SKM-1 (cell line): ENCODE data around the gene TLE3.

Source experiments
- DNase-seq: peaks from one replicate; lab custom pipeline; 2025; ENCODE audit not compliant: unreplicated experiment; lab: John Stamatoyannopoulos, UW

The TLE3 gene

DNA sequence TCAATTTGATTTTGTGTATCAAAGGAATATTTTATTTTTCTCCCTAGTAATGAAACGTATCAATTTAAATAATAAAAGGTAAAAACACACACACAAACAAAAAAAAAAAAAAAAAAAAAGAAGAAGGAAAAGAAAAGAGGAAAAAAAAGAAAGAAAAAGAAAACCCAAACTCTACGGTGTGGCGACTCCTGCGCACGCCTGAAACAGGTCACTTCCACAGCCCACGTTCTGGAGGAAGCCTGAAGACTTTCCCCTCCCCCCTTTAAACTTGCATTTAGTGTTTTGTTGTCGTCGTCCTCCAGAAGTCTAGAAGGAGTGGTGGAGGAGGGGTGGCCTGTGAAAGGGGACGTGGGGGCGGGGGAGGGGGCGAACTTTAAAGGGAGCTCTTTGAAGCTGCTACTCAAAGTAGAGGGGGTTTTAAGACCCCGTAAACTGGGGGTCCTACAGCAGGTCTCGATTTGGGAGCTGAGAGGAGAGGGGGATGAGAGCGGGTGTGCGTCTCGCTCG, 2.3 kb upstream of the TLE3 start:
- peak; percentile 17 for DNase-seq

DNA sequence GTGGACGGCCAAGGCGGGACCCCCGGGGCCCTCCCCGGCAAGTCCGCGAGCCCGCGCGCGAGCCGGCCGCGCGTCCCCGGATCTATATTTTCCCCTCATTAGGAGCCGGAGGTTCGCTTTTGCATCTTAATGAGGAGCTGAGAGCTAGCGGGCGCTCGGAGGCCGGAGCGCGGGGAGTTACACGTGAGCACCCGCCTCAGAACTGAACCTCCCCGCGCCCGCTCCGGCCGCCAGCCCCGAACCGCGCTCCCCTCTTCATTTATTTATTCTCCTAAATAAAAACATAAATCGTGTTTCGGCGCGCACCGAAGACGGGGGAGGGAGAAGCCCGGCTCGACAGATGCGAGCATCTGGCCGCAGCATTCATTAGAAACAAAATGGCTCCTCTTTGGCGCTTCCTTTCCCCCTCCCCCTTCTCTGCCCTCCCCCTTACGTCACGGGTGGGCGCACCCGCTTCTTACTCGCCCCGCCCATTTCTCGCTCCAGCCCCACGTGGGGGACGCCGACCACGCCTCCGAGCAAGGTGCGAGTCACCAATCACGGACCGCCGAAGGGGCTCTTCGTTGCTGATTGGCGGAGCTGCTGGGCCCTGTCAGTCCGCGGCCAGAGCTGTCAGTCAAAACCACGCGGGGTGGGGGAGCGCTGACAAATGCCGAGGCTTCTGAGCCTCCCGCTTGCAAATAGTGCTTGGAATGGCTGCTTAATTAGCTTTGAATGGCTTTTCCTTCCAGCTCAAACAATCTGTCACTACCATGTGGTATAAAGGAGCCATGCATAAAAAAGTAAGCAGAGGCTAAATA, 1.6 kb upstream of the TLE3 start:
- peak; percentile 97 for DNase-seq

DNA sequence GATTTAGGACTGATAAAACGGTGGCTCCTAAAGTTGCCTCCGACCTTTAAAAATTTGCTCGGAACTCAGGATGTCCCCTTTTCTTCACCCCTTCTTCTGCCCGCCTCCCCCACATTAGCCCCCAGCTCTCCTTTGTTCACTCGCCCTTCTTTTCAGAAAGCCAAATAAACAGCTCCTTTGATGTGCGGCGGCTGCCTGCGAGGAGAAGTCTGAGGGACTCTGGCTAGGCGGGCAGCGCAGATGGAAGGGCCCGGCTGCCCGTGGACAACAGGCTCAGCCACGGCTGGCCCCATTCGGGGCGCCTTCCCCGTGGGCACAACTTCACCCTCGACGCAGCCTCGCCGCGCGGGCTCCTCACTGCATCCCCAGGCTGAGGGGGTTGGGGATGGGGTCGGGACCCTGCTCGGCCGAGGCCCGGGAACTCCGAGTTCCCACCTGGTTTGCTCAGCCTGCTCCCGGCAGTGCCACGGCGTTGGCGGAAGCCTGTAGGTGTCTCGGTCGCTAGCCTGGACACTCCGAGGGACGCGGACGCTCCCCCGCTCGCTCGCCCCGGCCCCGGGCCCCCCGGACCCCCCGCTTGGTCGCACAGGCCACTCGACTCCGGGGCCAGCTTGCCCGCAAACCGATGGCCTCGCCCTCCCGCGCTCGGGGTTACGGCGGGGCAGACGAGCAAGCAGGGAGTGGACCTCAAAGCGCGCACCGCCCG, 897 bp upstream of the TLE3 start:
- no peak for DNase-seq

DNA sequence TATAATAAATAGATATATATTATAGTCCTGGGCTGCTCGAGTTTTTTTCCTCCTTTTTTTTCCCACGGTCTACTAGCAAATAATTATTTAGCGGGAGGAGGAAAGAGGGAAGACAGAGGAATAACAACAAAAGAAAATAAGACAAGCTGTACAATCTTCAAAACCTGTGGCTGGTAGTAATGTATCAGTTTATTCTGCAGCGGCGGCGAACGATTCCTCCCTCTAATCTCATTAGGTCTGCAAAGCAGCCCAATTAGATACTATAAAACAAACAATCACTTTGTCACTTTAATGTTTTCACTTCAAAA, 390 bp upstream of the TLE3 start:
- no peak for DNase-seq

DNA sequence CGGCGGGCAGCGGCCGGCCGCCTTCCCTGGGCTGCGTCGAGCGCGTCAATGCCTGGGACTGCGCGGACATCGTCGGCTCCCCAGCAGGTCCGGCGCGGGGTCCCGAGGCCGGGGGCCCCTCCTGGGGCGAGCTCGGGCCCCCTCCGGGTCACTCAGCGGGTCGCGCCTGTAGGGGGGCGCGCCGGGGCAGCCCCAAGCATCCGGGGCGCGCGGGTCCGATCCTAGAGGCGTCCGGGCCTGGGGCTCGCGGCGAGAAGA, 725 bp downstream of the TLE3 start:
- DNase-seq: no peak

DNA sequence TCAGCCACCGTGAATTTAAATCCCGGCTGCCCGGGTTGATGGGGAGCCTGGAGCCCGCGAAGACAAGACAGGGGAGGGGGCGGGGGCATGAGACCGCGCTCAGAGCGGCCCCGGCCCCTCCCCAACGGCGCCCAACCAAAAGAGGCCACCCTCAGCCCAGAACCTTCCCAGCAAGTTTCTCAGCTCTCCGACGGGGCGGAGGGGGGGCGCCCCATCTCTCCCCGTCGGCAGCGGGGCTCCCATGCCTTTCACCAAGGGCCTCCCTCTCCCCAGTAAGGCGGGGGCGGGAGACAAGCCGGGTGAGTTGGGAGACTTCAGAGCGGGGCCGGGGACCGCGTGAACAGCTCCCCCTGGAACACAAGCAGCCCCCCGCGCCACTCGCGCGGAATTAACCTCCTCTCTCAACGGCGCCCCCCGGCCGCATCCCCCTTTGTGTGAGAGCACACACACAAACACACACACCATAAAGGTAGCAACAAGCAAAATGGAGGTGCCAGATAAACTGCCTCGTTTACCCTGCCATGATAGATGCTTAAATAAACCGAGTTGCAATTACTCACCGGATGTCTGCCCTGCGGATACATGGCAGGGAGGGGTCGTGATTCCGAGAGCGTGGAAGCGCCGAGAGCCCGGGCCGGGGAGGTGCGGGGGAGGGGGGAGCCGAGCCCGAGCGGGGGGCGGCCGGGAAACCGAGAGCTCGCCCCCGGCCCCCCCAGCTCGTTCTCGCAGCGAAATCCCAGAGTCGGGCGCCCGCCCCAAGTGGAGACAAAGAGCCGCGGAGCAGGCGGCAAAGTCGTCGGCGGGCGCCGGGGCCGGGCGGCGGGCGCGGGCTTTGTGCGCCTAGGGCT, 1.3 kb downstream of the TLE3 start:
- DNase-seq: no peak

DNA sequence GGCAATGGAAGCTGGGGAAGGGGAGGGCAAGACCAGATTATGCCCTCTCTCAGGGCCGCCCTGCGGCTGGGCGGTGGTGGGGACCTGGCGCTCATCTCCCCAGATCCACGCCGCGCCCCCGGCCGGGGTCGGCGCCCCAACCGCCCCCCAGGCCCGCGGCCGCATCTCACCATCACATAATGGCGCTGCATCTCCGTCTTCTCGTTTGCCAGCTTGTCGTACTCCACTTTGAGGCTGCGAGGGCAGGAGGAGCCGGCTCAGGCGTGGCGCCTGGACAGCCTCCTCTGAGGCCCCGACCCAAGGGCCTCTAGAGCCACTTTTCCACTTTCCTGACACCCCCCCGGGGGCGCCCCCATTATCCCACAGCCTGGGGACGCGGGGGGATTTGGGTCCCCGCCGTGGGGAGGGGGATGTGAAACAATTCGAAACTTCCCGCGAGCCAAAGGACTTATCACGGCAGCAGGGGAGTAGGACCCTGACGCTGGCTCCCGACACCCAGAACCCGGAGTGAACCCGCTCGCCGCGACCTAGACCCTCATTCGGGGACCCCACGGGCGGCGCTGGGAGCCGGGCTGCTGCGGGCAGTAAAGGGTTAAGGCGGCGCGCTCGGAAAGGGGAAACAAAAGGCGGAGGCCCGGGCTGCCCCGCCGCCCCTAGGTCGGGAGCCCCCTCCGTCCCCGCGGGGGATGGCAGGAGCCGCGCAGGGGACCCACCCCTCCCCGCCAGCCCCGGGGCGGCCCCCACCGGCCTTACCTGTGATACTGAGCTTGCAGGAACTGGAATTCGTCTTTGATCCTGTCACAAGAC, 2.1 kb downstream of the TLE3 start:
- no peak for DNase-seq

DNA sequence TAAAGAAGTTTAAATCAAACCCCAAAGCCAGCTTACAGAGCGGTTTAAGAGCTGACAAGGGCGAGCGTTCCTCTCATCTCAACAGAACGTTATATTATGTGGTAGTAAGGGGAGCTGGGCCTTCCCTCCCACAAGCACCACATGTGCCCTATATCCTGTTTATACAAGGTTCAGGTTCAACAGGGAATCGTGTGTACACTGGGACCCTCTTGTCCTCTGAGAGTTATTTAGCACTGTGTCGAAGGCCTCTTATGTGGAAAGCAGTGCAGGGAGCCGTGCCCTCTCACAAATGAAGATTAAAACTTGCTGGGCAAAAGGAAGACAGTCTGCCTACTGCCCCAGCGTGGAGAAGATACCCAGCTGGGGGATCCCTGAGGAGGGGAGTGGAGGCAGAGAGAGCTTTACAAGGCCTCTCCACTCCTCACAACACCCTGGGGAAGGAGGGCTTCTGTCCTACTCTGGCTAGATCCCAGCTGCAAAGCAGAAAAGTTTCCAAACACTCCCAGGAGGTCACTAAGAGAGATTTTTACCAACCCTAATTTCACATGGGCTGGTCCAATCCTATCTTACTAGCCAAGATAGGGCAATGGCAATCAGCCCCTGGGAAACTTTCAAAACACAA, 2.9 kb downstream of the TLE3 start:
- no peak for DNase-seq

DNA sequence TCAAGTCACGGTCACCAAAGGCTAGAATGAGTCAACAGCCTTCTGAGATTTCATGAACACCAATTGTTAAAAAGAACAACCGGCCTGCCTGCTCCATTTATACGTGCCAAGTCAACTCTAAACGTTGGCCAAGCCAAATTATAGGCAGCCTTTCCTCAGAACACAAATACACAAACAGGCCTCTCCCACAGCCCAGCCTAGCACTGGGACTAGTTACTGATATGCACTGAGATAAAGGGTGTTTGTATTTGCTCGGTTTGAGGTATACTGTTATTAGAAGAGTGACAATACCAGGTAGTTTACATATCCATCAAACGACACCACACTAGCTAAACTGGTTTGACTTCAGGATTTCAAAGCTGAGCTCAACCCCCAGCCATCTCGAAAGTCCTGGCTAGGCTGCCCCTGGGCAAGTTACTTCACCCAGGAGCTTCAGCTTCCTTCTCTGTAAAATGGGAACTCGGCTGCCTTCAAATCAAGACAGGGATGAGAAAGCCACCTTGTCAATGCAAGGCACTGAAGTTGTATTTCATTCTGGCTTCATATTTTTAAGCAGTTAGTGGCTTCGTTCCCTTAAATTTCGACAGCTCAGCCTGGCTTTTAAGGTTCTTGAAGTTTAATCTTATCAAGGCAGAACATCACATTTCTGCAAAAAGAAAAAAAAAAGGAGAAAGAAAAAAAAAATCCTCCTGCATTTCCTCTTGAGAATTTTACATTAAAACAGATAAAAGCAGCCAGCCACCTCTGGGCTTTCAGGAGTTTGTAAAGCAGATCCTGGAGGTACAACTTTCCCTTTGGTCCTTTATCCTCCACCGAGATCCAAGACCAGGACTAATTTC, 4.0 kb downstream of the TLE3 start:
- no peak for DNase-seq

DNA sequence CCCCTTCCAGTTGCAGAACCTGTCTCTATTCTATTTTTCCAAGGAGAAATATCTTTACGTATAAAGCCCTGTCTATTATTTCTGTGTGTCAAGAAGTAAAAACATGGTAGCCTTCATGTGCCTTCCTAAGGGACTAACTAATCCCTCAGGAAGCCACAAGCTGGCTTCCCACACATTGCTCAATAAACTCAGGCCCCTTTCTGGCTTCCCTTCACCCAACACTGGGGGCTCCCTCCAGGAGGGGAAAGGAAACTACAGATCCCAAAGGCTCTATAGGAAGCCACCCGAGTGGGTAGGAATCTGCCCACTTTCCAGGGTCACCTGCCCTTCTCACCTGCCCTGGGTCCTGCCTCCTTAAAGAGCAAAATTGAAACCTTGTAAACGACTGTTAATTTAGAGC, 4.6 kb downstream of the TLE3 start:
- DNase-seq: no peak

DNA sequence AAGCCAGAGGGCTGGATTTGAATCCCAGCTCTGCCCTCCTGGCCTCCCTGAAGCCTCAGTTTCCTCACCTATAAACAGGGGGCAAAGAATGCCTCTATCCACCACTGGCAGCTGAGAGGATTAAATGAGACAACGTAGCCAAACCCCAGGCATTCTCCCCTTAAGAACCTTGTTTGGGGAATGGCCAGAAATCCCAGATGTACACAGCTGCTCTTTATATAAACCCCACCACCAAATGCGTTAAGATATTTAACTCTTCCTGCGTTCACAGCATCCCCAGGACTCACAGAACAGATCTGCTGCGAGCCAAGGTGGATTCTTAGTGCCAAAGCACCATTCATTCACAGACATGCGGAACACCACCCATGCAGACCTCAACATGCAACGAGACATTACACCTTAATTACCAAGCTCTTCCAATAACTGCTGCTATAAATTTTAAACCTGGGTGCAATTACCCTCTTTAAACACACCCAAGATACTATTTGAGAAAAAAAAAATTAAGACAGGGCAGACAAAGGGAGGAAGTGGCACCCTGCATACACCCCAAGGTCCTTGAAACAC, 5.2 kb downstream of the TLE3 start:
- no peak for DNase-seq

DNA sequence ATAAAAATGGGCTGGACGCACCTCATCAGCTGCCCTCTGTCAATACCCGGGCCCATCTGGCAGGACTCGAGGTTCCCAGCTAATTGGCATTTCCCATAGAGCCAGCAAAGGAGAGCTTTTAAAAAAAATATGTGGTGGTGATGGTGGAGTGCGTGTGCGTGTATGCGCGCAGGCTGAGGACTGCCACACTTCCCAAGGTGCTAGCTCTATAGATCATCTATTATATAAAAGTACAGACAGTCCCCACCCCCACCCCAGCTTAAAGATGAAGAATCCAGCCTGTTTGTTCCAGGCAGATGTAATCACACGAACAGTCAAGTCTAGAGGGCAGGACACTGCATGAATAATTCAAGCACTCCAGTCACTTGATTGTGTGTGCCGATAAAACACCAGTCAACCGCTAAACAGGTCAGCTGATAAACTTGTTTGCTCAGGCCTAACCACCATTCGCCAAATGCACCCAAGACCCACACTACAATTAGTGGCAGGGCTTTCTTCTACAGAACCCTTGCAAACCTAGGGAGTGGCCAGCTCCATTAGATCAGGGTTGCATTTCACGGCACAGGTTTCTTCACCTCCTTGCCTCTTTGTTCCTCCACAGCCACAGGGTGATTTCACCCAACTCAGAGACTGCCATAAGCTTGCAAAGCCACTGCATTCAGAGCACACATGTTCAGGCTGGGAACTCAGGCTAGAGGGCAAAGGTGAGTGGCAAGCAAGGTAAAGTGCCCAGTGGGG, 5.8 kb downstream of the TLE3 start:
- no peak for DNase-seq

DNA sequence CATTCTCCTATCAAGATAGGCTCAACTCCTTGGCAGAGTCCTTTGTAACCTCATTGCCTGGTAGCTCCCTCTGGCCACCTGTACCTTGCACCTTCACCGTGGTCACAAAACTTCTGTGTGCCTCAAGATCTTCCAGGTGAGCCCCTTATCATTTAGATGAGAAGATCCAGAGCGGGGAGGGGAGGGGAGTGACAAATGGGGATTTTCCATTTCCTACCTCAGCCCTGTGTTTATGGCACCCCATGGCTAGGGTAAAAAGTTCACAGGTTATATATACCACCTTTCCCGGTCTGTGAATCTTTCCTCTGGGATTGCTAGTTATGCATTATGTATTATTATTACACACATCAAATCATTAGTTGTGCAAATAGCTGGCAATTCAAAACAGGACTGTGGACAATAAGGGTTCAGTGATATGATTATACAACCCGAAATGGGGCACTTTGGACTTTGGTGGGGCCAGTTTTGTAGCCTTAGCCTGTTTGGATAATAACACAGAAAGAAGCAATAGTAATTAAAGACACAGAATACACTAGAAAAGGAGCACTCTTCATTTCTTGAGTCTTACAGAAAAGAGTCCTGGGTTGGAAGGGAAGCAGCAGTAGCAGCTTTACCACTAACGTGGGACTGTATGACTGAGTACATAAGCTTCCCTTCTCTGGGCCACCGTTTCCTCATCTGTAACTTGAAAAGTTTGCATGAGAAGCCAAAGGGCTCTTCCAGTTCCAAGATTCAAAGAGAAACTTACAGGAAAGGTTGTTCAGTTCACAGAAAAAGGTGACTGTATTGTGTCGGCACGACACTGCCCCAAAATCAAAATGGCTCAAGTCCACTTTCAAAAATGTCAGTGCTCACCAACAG, 7.1 kb downstream of the TLE3 start:
- DNase-seq: no peak

DNA sequence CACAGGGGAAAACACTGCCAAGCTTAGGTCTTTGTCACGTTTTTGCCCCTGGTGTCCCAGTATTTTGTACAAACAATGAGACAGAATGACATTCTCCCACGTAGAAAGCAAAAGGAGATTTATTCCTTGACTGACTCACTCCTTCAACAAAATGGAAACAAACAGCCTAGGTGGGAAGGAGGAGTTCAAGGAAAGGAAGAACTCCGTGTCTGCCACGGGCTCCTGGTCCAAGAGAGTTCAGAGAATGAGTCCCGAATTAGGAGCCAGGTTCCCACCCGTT, 8.1 kb downstream of the TLE3 start:
- DNase-seq: no peak

DNA sequence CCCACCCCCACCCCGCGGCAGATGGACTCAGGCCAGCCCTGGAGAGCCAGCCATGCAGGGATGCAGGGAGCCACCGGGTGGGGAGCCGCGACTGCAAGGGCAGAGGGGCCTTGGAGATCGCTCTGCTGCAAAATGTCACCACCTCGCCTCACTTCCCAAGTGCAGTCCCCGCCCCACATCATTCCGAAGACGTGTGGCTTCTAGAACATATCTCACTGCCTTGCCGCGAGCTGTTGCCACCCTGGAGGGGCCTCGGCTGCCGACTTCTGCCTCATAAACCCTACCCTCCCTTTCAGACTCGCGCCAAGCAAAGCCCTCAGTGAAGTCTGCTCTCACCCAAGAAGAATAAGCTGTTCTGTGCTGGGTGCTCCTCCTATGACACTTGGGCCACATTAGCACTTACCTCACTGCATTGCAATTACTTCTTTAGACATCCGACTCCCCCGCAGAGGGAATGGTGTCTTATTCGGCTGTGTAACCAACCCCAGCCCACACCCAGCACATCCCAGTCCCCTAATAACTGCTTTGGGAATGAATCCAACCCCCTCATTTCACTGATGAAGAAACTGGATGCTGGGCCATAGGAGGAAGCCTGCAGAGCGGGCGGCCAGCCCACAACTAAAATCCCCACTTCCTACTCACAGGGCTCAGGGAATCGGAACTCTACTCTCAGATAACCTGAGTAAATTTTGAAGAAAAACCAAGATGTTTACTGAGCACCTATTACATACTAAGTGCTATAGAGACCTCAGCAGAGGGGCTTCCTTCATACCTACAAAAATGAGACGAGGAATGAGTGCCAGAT, 8.6 kb downstream of the TLE3 start:
- DNase-seq: no peak

DNA sequence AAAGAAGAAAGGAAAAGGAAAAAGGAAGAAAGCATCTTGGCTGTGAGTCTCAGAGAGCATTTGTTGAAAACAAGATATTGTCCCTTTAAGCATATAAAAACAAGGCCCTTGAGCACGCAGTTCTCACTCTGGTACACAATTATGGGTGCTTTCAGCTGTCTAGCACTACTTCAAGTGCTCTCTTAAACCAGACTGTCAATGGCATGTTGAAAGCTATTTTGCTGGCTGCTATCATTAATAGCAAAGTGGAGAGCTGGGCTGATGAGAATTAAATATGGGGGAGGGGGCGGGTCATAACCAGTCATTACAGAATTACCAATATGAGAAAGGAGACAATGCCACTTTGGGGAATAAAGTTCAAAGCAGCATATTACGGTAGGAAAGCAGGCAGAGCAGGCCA, 9.3 kb downstream of the TLE3 start:
- DNase-seq: no peak

DNA sequence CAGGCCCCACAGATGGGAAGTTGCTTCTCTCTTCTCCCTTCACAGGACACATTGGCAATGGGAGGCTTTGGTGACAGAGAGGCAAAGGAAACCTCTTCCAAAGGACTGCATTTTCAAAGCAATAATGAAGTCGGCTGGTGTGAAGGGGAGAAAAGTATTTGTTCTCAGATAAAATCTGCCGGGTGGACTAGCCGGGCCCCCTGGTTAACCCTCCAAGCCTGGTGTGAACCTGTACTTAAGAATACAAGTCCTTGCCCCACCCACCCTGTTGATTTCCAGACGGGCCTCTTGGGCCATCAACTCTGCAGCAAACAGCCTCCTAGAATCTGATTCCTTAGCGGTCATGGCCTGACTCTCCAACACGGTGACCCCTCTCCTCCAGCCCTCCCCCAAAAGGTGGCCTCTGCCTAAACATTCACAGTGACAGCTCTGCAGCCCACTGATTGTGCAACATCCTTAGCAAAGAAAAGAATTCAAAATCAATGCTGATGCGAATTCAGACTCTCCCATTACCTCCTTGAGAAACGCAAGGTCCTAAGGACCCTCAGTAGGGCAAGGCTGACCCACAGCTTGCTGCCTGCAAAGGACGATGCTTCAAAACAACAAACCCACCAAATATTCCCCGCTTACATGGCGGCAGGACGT, 9.9 kb downstream of the TLE3 start:
- no peak for DNase-seq
